PFSK-1 (cell line): ENCODE measurements around the gene HOXA3.

Experiments
- FOXP2 ChIP-seq: optimal IDR thresholded peaks from 2 replicates; pipeline ENCODE3; 2011; ENCODE audit warnings: borderline replicate concordance, control low read depth, inconsistent platforms; ENCODE audit not compliant: insufficient read depth; ENCODE audit errors: extremely low read length, extremely low read depth
- POLR2AphosphoS5 ChIP-seq: IDR thresholded peaks from 2 replicates; pipeline ENCODE4 v1.6.1; 2012; ENCODE audit warnings: low read depth, mild to moderate bottlenecking, control low read depth, low read length, moderate library complexity
- REST ChIP-seq, 2 experiments: IDR thresholded peaks; 2 replicates each; pipeline versions ENCODE4 v1.6.1 to v1.8.0; 2011 to 2012; ENCODE audit warnings: low read depth in 2 of 2, low read length in 2 of 2, control low read depth in 1 of 2, inconsistent platforms in 1 of 2, mild to moderate bottlenecking in 1 of 2, moderate library complexity in 1 of 2; ENCODE audit not compliant: insufficient read depth in 1 of 2
- SIN3A ChIP-seq: IDR thresholded peaks from 2 replicates; pipeline ENCODE4 v1.6.1; 2012; ENCODE audit warnings: mild to moderate bottlenecking, low read length, moderate library complexity, borderline replicate concordance; ENCODE audit not compliant: insufficient read depth
- TAF1 ChIP-seq: IDR thresholded peaks from 2 replicates; pipeline ENCODE4 v1.6.1; 2012; ENCODE audit warnings: low read length, control low read depth, borderline replicate concordance; ENCODE audit not compliant: insufficient read depth

GRCh38 chr7:27082171-27082570 is 70.2 kb downstream of the HOXA3 start:
- TF ChIP-seq TAF1 (no peak), REST (IDR thresholded peaks at IDR 0.05; ENCODE audit: insufficient read depth in 1 of 2, low read depth in 2 of 2, low read length in 2 of 2) (no peak), FOXP2 (no peak), POLR2AphosphoS5 (no peak), SIN3A (no peak)
